Brain microvascular endothelial cell (primary cell): ENCODE measurements around the gene TMEM213.

Experiments used
- DNase-seq: peaks from one replicate; pipeline ENCODE4 v3.0.0-alpha.2; 2020
- H3K27ac ChIP-seq: fragments of 250-450 bp; sonication (Bioruptor Pico); 2 replicates; pipeline ENCODE4 v1.5.1; 2020; ENCODE audit warnings: mild to moderate bottlenecking, moderate library complexity
- H3K27me3 ChIP-seq: fragments of 250-450 bp; sonication (Bioruptor Pico); replicated peaks from 2 replicates; pipeline ENCODE4 v1.5.1; 2020; ENCODE audit warnings: mild to moderate bottlenecking
- H3K36me3 ChIP-seq: fragments of 250-450 bp; sonication (Bioruptor Pico); replicated peaks from 2 replicates; pipeline ENCODE4 v1.5.1; 2020; ENCODE audit warnings: mild to moderate bottlenecking
- H3K4me3 ChIP-seq: 2 replicates; pipeline ENCODE4 v1.5.1; 2011; ENCODE audit warnings: low read depth, mild to moderate bottlenecking, control low read depth, low read length, moderate library complexity
- CTCF ChIP-seq: IDR thresholded peaks from 2 replicates; pipeline ENCODE4 v1.5.1; 2011; ENCODE audit warnings: low read depth, mild to moderate bottlenecking, moderate library complexity, low read length, control low read depth, inconsistent platforms; ENCODE audit errors: missing control alignments
- in situ Hi-C: cut with HindIII; loops from 2 replicates; pipeline ENCODE4 v1.10.0; 2017; ENCODE audit warnings: low sequenced_read_pairs, low pct_ligation_motif_present

TMEM213 gene

GRCh38 chr7:138845711-138846110 is 47.9 kb downstream of the TMEM213 start:
- no peak for TF ChIP-seq CTCF
- Histone ChIP-seq H3K27ac (no peak overlapping the region), H3K27me3 (no peaks in the 10 kb centered on the region), H3K36me3 (no peaks in the 10 kb centered on the region), H3K4me3 (no peak overlapping the region)
- DNase-seq = no peak
- in situ Hi-C loops = no loop called here

- no peak for TF ChIP-seq CTCF
- no peaks in the 10 kb centered on the region for H3K36me3 ChIP-seq
- no peaks in the 10 kb centered on the region for H3K27me3 ChIP-seq
- in situ Hi-C loops = no loop called here
- no peak overlapping the region for H3K27ac ChIP-seq
- no peak for DNase-seq
- no peak overlapping the region for H3K4me3 ChIP-seq
Measured at GRCh38 chr7:138848056-138848980, 50.5 kb downstream of the TMEM213 start.

- no peak for DNase-seq
- Histone ChIP-seq H3K4me3 (no peak overlapping the region), H3K27ac (no peak overlapping the region), H3K36me3 (no peaks in the 10 kb centered on the region), H3K27me3 (no peaks in the 10 kb centered on the region)
- no peak for TF ChIP-seq CTCF
- in situ Hi-C loops = no loop called here
Measured at GRCh38 chr7:138849701-138850100, 51.9 kb downstream of the TMEM213 start.

DNA sequence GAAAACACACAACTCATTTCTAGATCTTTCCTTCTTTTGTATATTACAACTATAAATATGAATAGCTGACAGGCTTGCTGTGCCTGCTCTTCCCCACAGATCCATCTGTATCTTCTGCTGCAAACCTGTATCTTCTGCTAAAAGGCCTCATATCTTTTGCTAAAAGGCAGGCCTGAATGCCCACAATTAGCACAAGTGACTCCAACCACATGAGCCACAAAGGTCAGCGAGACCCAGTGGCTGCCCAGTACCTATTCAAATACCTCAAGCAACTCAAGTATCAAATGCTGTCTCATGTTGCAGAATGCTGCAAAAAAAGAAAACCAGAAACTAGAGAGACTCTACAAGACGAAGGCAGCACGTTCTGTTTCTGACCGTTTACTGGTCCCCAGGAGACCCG is 54.7 kb downstream of the TMEM213 start:
- no peak overlapping the region for H3K27ac ChIP-seq
- H3K36me3 ChIP-seq = no peaks in the 10 kb centered on the region
- no peak overlapping the region for H3K4me3 ChIP-seq
- TF ChIP-seq CTCF = no peak
- DNase-seq = no peak
- in situ Hi-C loops = no loop called here
- H3K27me3 ChIP-seq = no peaks in the 10 kb centered on the region

DNA sequence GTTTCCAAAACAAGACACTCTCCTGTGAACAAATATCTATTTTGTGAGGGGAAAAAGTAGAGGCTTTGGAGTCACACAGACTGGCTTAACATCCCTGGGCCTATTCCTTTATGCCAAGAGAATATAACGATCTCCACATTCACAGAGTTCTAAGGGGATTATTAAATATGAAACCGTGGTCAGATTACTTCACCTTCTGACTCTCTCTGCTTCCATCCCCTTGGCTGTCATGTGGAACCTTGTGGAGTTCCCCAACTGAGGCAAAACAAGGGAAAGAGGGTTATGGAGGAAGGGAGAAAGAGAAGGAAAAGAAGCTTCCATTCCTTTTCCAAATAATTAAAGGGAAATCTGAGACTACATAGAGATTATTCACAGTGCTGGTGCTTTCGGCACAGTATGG is 55.7 kb downstream of the TMEM213 start:
- no peak overlapping the region for H3K4me3 ChIP-seq
- H3K27me3 ChIP-seq = no peaks in the 10 kb centered on the region
- no peaks in the 10 kb centered on the region for H3K36me3 ChIP-seq
- no peak overlapping the region for H3K27ac ChIP-seq
- TF ChIP-seq CTCF = no peak
- DNase-seq = no peak
- in situ Hi-C loops = no loop called here
